ENCODE measurements around the gene LRRC72.
A peak's percentile ranks its signal among the peaks of the same experiment; 100 is the strongest.
"Not testable (repeated sequence)": the region's sequence is repeated elsewhere in the genome, so short reads cannot be mapped to it uniquely, and the experiment has no call there.

LRRC72 gene

GRCh38 chr7:16583834-16584233, 57.2 kb downstream of the LRRC72 start:
- DNase-seq = no peak

GRCh38 chr7:16585540-16585939, 58.9 kb downstream of the LRRC72 start:
- no peak for DNase-seq

GRCh38 chr7:16586081-16586874, 59.7 kb downstream of the LRRC72 start:
- no peak for DNase-seq

DNA sequence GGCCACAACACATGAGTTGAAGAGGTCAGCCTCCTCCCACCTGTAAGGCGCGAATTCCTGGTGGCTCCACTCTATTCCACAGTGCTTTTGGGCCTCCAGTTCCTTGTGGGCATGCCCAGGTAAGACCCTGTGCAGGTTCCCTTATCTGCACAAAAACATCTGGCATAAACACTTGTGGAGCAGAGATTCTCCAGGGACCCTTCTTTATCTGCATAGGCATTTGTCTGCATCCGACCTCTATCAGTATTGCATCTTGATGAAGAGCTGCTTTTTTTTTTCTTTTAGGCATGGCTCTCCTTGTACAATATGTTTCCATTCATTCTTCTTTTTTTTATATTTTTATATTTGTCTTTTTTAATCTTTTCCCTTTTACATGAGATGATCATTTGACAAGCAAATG, 60.5 kb downstream of the LRRC72 start:
- DNase-seq = no peak

DNA sequence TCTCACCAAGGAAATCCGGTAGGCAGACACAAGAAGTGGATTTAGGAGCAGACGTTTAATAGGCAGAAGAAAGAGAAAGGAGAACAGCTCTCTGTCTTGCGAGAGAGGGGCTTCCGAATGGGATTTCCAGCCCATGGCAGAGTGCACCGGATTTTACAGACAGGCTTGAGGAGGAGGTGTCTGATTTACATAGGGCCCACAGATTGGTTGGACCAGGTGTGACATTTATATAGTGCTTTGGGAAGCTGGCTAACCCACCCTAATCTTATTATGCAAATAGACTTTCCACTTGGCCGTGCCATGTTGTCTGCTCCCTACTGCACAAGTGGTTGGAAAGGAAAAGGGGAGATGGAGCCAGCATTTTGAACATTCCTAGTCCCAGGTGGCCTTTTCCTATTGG, 61.2 kb downstream of the LRRC72 start:
- DNase-seq = no peak

GRCh38 chr7:16589881-16590280, 63.3 kb downstream of the LRRC72 start:
- no peak for DNase-seq

DNA sequence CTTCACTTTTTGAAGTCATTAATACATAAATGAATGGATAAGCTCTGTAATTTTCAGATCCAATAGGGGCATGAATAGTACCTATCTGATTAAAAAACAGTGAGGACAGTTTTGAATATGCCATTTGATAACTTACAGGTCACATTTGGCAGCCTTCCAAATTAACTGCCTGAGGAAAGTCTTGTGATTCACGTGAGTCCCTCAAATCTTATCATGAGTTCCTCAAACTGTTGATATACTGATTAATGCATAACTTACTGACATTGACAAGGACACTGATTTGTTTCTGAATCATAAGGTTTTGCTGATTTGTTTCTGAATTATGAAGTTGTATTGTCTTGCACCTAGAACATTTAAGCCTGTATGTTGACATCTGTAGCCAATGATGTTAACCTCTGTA, 63.8 kb downstream of the LRRC72 start:
- peak; percentile 48 for DNase-seq

- no peak for DNase-seq
Observed at GRCh38 chr7:16592395-16592794, 65.8 kb downstream of the LRRC72 start.

DNA sequence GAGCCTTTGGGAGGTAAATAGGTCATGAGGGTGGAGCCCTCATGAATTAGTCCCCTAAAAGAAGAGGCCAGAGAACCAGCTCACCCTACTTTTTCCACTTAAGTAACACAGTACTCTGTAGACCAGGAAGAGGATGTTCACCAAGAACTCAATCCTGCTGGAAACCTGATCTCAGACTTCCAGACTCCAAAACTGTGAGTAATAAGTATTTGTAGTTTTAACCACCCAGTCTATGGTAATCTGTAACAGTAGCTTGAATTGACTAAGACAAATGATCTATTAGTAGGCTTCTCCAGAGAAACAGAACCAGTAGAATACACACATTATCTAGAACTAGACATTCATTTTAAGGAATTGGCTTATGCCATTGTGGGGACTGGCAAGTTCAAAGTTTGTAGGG, 67.4 kb downstream of the LRRC72 start:
- DNase-seq = no peak

DNA sequence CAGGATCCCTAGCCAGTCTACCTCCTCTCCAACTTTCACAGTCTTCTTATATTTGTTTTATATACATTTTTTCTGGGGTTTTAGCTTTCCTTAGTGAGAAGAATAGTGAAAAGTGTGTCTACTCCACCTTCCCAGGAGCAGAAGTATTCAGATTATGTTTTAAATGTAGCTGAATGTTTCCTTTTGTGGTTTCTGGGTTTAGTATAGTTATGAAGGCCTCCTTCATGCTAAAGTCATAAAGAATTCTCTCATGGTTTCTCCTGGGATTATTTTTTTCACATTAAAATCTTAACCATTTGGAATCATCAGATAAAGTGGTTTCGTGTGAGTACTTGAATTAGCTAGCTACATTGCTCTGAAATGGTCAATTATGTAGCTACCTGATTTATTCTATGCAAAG, 68.1 kb downstream of the LRRC72 start:
- DNase-seq = no peak

- not testable (repeated sequence) for DNase-seq
Observed at GRCh38 chr7:16595596-16595995, 69.0 kb downstream of the LRRC72 start.

DNA sequence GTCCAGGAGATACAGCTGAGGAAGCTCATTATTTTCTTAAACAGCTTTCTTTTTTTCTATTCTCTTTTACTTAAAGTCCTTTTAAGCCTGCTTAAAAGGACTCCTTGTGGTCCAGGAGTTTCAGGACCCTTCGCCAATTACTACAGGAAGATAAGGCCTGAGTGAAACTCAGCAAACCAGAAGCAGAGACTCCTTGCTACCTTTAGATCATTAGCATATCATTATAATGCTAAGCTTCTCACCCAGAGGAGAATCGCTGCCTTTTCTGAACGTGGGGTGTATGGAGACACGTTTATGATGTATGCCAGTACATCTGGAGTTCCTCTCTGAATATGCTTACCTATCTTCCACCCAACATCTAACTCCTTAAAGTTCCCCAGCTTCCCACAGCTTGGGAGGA, 71.4 kb downstream of the LRRC72 start:
- no peak for DNase-seq

DNA sequence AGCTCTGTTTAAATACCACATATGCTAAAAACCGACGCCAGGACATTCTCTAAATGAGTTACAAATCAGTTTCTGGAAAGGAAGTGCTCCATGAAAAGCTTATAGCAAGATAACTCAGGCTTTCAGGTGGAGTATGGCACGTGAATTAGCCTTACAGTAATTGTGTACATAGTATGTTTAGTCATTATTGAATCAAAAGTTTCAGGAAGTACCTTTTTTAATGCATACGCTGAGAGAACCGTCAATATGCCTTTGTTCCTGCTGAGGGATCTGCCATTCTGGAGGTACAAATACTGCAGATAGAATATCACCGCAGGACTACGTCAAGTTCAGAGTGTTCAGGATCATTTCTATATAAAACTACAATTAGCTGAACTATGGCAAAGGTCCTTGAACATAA, 73.2 kb downstream of the LRRC72 start:
- DNase-seq = no peak

DNA sequence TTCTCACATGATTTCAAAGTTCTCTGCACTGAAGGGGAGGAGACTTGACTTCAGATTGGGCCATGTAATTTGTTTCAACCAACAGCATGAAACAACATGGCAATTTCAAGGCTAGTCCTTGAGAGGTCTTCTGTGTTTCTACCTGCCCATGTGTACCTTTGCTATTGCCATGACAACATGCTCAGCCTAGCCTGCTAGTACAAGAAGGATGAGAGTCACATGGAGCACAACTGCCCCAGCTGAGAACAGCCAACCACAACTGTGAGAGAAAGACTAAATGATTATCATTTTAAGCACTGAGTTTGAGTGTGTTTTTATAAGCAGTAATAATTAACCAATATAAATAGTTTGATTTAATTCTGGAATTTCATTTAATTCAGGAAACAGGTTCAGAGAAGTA, 77.0 kb downstream of the LRRC72 start:
- DNase-seq = no peak

DNA sequence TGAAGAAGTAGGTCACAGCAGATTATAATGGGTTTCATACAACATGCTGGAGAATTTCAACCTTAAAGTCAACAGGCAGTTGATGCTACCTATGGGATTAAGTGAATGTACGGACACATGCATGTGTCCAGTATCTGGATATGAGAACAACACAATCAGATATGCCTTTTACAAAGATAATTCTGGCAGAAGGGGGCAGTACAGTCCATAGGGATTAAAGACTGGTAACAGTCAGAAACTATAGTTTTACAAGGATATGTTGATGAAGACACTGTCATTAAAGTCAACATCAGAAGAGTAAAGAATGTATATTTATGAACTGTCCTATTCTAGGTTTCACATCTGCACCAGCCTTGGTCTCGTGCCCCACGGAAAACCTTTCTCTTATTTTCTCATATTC, 77.4 kb downstream of the LRRC72 start:
- no peak for DNase-seq

GRCh38 chr7:16606704-16607103, 80.1 kb downstream of the LRRC72 start:
- no peak for DNase-seq

- DNase-seq = no peak
Observed at GRCh38 chr7:16609842-16610450, 83.3 kb downstream of the LRRC72 start.

- no peak for DNase-seq
Observed at GRCh38 chr7:16611711-16612110, 85.1 kb downstream of the LRRC72 start.

DNA sequence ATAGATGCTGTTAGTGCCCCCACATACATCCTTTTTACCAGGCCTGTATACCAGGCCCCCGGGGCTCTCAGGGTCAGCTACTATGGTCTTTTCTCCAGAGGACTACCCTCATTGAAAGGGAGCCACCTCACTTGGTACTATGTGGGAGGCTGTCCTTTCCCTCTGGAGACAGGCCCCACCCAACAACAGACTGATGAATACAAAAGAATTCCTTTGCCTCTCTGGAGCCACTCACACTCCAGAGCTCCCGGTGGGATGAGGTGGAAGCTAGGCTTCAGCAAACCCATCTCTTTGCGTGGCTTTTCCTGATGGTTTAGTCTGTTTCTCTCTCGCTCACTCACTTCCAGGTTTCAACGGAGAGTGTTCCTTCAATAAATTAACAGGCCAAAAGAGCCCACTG, 88.6 kb downstream of the LRRC72 start:
- no peak for DNase-seq

- DNase-seq = no peak
Observed at GRCh38 chr7:16616122-16616521, 89.5 kb downstream of the LRRC72 start.

DNA sequence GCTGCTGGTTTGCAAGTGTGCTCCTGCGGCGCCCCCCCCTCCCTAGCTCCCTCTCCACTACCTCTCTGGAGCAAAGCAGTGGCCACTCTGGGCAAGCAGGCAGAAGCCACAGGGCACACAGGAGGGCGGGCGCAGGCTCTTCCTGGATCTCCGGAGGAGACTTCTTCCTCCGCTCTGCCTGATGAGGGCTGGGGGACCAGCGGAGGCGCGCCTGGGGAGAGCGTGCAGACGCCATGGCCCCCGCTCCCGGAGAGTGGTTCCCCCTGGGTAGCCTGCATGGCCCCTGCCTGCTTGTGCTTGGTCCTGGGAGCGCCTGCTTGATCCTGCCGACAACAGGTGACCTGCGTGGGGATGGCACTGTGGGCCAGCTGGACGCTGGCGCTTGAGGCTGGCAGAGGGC, 89.9 kb downstream of the LRRC72 start:
- no peak for DNase-seq

DNA sequence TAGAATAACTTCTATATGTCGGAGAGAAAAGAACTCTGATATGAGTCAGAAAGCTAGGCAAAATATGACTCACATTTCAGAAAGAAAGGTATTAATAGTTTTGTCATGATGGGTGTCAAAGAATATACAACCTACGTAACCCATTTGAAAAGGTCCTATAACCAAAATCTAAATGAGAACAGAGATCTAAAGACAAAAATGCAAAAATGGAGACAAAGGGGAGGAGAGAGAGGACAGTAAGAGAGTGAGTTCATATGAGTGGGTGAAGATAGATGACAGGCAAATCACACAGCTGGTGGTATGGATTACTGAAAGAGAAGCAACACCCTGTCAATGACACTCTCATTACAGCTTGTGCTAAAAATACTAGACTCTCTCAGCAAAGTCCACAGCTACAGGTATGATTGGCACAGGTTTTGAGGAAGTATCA, 93.4 kb downstream of the LRRC72 start:
- peak; percentile 67 for DNase-seq

DNA sequence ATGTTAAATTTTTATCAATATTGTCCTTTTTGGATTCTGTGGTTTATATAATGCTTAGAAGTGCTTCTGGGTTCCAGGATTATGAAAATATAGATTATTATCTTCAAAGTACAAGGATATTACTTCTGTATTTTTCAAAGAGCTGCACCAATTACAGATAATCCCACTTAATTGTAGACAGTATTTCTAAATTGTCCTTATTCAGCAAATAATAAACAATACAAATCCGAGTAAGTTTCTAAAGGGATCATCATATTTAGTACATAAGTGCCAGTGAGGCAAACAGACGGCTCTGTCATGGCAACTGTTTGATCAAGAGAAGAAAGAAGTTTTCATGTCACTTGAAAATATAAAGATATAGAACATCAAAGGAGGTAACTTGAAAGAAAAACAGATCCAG, 99.8 kb downstream of the LRRC72 start:
- DNase-seq = no peak

- DNase-seq = no peak
Observed at GRCh38 chr7:16627236-16627635, 100.6 kb downstream of the LRRC72 start.

- DNase-seq = no peak
Observed at GRCh38 chr7:16630654-16631053, 104.0 kb downstream of the LRRC72 start.

Data from RPMI8226 (cell line).